SK-N-SH treated with all-trans-retinoic acid at 6 μM for 48 hours (cell line): ENCODE data around the gene LRRC2.

Source experiments
- ATAC-seq: fragments of 200-7000 bp; cut with Tn5 transposase; 3 replicates; pipeline ENCODE4 v1.9.1; 2020; ENCODE audit warnings: mild to moderate bottlenecking, moderate library complexity
- ARNTL ChIP-seq: fragments of 450-650 bp; formaldehyde crosslinking; IDR thresholded peaks from 2 replicates; pipeline ENCODE4 v1.5.0; 2020; ENCODE audit warnings: low read depth, mild to moderate bottlenecking, moderate library complexity, borderline replicate concordance
- BACH2 ChIP-seq: fragments of 250-450 bp; sonication (Bioruptor Pico); IDR thresholded peaks from 2 replicates; pipeline ENCODE4 v1.9.0; 2021; ENCODE audit warnings: mild to moderate bottlenecking, borderline replicate concordance
- CREB5 ChIP-seq: fragments of 250-450 bp; sonication (Bioruptor Pico); IDR thresholded peaks from 2 replicates; pipeline ENCODE4 v1.5.1; 2020; ENCODE audit warnings: low read depth, mild to moderate bottlenecking, moderate library complexity
- CSDC2 ChIP-seq: fragments of 250-450 bp; sonication (Bioruptor Pico); IDR thresholded peaks from 2 replicates; pipeline ENCODE4 v1.5.0; 2020; ENCODE audit warnings: mild to moderate bottlenecking, moderate library complexity
- ISL1 ChIP-seq: fragments of 250-450 bp; sonication (Bioruptor Pico); IDR thresholded peaks from 2 replicates; pipeline ENCODE4 v2.1.2; 2022; ENCODE audit warnings: mild to moderate bottlenecking, moderate library complexity
- OSR1 ChIP-seq: fragments of 250-450 bp; sonication (Bioruptor Pico); IDR thresholded peaks from 2 replicates; pipeline ENCODE4 v1.8.0; 2022; ENCODE audit warnings: moderate library complexity, mild to moderate bottlenecking, inconsistent platforms
- PPARA ChIP-seq: fragments of 250-450 bp; sonication (Bioruptor Pico); IDR thresholded peaks from 2 replicates; pipeline ENCODE4 v1.5.0; 2020; ENCODE audit warnings: mild to moderate bottlenecking, borderline replicate concordance
- RARB ChIP-seq: fragments of 250-450 bp; sonication (Bioruptor Pico); IDR thresholded peaks from 2 replicates; pipeline ENCODE4 v1.8.0; 2021; ENCODE audit warnings: mild to moderate bottlenecking, moderate library complexity
- SNAI2 ChIP-seq: fragments of 250-450 bp; sonication (Bioruptor Pico); IDR thresholded peaks from 2 replicates; pipeline ENCODE4 v1.5.0; 2020; ENCODE audit warnings: mild to moderate bottlenecking, moderate library complexity
- TCF4 ChIP-seq: fragments of 250-450 bp; sonication (Bioruptor Pico); IDR thresholded peaks from 2 replicates; pipeline ENCODE4 v1.8.0; 2021; ENCODE audit warnings: mild to moderate bottlenecking, moderate library complexity, borderline replicate concordance
- TSHZ2 ChIP-seq: fragments of 250-450 bp; sonication (Bioruptor Pico); IDR thresholded peaks from 2 replicates; pipeline ENCODE4 v1.5.0; 2020; ENCODE audit warnings: mild to moderate bottlenecking, moderate library complexity
- ZC3H10 ChIP-seq: fragments of 250-450 bp; sonication (Bioruptor Pico); IDR thresholded peaks from 2 replicates; pipeline ENCODE4 v1.5.1; 2021; ENCODE audit warnings: mild to moderate bottlenecking, moderate library complexity
- ZFP30 ChIP-seq: fragments of 450-650 bp; formaldehyde crosslinking; IDR thresholded peaks from 2 replicates; pipeline ENCODE4 v1.5.0; 2022; ENCODE audit warnings: mild to moderate bottlenecking, moderate library complexity
- ZNF565 ChIP-seq: fragments of 450-650 bp; formaldehyde crosslinking; conservative IDR thresholded peaks from 2 replicates; pipeline ENCODE4 v1.5.0; 2020; ENCODE audit warnings: low read depth, mild to moderate bottlenecking, moderate library complexity
- ZNF70 ChIP-seq: fragments of 450-650 bp; formaldehyde crosslinking; IDR thresholded peaks from 2 replicates; pipeline ENCODE4 v1.5.0; 2020; ENCODE audit warnings: mild to moderate bottlenecking, moderate library complexity
- TF ChIP-seq, protein P1 (sequence below): fragments of 250-450 bp; sonication (Bioruptor Pico); IDR thresholded peaks from 2 replicates; pipeline ENCODE4 v1.5.1; 2021; ENCODE audit warnings: mild to moderate bottlenecking, moderate library complexity
- TF ChIP-seq, protein P2 (sequence below): fragments of 250-450 bp; sonication (Bioruptor Pico); IDR thresholded peaks from 2 replicates; pipeline ENCODE4 v1.8.0; 2021; ENCODE audit warnings: low read depth, mild to moderate bottlenecking, moderate library complexity, borderline replicate concordance

Gene LRRC2

DNA sequence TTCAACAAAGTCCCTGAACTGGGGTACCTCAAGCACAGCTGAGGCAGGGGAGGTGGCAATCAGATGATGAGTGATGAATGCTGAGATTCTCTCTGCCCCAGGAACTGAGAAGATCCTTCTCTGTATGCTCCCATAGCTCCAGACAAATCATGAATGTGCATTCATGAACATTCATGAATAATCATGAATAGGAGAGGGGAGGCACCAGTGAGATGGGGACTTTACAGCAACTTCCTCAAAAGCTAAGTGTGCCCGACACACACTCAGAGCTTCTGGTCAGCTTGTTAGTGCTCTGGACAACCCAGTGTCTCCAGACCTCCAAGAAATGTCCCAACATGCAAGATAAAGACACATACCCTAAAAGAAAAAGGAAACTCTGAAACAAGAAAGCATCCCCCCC is 24.3 kb downstream of the LRRC2 start:
- TF ChIP-seq, protein P1, sequence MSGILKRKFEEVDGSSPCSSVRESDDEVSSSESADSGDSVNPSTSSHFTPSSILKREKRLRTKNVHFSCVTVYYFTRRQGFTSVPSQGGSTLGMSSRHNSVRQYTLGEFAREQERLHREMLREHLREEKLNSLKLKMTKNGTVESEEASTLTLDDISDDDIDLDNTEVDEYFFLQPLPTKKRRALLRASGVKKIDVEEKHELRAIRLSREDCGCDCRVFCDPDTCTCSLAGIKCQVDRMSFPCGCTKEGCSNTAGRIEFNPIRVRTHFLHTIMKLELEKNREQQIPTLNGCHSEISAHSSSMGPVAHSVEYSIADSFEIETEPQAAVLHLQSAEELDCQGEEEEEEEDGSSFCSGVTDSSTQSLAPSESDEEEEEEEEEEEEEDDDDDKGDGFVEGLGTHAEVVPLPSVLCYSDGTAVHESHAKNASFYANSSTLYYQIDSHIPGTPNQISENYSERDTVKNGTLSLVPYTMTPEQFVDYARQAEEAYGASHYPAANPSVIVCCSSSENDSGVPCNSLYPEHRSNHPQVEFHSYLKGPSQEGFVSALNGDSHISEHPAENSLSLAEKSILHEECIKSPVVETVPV (CRISPR knock-in tag): no peak
- no peak for TF ChIP-seq CSDC2 (CRISPR knock-in tag)
- no peak for TF ChIP-seq BACH2
- no peak for TF ChIP-seq TCF4
- TF ChIP-seq ZFP30: no peak
- TF ChIP-seq TSHZ2: no peak

GRCh38 chr3:46540550-46540949 is 25.6 kb downstream of the LRRC2 start:
- ATAC-seq: no peak
- no peak for TF ChIP-seq PPARA
- TF ChIP-seq ZFP30: no peak
- TF ChIP-seq RARB (CRISPR knock-in tag): no peak
- no peak for TF ChIP-seq SNAI2 (CRISPR knock-in tag)
- no peak for TF ChIP-seq OSR1 (CRISPR knock-in tag)
- TF ChIP-seq TSHZ2: no peak
- TF ChIP-seq, protein P2, sequence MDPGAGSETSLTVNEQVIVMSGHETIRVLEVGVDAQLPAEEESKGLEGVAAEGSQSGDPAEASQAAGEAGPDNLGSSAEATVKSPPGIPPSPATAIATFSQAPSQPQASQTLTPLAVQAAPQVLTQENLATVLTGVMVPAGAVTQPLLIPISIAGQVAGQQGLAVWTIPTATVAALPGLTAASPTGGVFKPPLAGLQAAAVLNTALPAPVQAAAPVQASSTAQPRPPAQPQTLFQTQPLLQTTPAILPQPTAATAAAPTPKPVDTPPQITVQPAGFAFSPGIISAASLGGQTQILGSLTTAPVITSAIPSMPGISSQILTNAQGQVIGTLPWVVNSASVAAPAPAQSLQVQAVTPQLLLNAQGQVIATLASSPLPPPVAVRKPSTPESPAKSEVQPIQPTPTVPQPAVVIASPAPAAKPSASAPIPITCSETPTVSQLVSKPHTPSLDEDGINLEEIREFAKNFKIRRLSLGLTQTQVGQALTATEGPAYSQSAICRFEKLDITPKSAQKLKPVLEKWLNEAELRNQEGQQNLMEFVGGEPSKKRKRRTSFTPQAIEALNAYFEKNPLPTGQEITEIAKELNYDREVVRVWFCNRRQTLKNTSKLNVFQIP (CRISPR knock-in tag): no peak
- TF ChIP-seq TCF4: no peak
- no peak for TF ChIP-seq ZNF70 (CRISPR knock-in tag)
- no peak for TF ChIP-seq ZC3H10 (CRISPR knock-in tag)

More for the DNA sequence above, 24.3 kb downstream of the LRRC2 start:
- no peak for ATAC-seq

- no peak for ATAC-seq
Observed at GRCh38 chr3:46539443-46540005, 26.6 kb downstream of the LRRC2 start.

More at GRCh38 chr3:46539443-46540005, 26.6 kb downstream of the LRRC2 start:
- TF ChIP-seq ARNTL (CRISPR knock-in tag) (no peak), ZNF565 (no peak), ISL1 (CRISPR knock-in tag) (no peak), ZNF70 (CRISPR knock-in tag) (no peak), OSR1 (CRISPR knock-in tag) (no peak), CREB5 (CRISPR knock-in tag) (no peak)
- TF ChIP-seq, protein P1 (CRISPR knock-in tag): no peak
